CD4-positive, alpha-beta T cell treated with Interleukin-10 for 1 hour (primary cell): Measurements from ENCODE around the gene KCNK5.
A peak's percentile ranks its signal among the peaks of the same experiment; 100 is the strongest.

Experiments used
- DNase-seq: peaks from one replicate; pipeline ENCODE4 v3.0.0-alpha.2; 2020

KCNK5 gene

DNA sequence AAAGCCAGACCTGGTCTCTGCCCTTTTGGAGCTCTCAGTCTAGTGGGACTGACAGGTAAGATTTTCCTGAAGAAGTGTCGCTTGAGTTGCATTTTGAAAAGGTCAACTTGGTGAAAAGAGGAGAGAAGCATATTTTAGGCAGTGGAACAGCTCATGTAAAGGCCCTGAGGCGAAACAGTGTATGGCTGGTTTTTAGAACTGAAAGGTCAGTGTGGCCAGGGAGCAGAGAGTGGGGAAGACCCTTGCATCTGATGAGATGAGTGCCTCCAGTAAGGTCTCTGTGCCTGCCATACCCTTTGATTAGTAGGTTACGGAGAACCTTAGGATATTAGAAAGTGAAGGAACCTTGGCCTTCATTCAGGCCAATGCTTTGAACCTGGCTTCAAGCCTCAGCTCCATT is 58.4 kb downstream of the KCNK5 start:
- DNase-seq, result no peak

DNA sequence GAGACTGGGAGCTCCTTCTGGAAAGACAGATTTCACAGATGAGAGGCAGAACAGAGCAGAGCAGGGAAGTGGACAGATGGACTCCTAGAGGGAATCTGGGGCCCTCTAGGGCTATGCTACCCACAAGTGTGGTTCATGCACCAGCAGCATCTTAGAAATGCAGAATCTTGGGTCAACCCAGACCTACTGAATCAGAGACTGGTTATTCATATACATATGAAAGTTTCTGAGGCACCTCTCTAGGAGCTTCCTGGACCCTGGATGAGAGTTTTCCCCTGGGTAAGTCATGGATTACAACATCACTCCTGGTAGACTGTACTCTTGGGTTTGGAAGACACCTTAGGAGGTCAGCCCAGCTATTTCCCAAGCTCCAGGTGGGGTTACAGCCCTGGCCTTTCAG is 58.9 kb downstream of the KCNK5 start:
- DNase-seq, result no peak

DNA sequence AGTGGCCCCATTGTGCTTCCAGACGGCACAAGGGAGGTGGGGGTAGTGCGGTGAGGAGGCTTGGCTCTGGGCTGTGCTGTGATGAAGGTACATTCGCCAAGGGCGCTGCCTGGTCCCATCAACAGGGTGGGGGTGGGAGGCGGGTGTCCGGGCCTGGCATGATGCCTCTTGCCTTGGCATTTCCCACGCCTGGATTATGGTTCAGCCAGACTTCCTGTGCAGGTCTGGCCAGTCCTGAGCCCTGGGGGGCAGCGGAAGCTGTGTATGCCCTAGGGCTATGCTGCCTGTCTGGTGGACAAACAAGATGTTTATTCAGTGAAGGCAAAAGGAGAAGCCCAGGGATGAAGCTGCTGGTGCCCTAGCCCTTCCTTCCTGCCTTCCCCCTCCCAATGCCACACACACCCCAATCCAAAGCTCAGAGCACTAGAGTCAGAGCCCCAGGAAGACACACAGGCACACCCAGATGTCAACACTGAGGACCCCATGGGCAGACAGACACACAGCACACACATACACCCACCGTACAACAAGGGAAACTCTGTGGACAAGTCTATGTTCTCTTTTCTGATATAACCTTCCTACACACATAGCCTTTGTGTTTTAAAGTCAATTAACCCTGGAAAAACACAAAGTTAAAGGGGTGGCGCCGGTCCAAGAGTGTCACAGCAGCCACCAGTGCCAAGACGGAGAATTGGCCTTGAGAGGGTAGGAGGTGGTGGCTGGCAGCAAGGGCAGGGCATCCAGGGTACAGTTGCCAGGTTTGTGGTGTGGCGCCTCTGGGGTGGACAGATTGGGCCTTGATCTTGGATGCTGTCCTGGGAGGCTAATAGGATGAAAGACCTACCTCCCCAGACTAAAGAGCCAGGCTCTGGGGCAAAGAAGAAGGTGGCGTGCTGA is 59.6 kb downstream of the KCNK5 start:
- no peak for DNase-seq

DNA sequence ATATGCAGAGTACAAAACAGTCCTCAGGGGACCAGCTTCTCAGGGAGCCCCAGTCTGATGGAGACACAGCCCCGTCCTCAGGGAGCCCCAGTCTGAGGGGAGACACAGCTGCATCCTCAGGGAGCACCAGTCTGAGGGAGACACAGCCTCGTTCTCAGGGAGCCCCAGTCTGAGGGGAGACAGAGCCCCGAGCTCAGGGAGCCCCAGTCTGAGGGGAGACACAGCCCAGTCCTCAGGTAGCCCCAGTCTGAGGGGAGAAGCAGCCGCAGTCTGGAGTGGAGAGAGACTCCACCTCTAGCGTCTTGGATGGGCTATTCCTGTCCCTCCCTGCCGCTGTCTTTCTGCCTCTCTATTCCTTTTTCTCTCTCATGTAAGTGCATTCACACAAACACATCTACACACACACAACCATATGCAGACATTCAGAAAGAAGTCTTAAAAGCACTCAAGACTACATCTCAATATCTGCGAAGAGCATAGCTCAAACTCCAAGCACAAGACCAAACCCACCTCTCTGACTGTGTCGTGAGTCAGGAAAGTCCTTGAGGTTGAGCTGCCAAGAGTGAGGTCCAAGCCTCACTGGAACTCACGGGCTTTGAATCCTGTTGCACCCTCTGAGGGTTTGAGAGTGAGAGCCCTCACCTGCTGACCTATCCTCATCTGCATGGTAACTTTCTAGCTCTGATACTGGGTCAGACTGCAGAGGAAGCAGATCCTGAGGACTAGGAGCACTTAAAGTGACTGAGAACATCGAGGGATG is 61.2 kb downstream of the KCNK5 start:
- no peak for DNase-seq

DNA sequence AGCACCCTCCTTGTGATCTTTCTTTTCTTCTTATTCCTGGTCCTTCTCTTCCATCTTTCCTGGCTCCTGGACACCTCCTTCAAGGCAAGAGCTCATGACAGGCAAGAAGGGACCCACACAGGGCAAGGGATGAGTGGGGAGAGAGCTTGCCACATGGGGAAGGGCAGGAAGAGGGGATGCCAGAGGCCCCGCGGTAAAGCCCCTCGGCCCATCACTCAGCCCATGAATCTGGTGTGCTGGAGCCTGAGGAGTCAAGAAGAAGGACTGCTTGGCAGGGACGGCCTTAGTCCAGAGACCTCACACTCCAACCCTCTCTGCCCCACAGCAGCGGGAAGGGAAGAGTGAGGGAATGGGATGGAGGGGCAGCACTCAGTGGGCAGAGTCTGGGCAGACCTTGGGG is 62.0 kb downstream of the KCNK5 start:
- DNase-seq, result no peak

DNA sequence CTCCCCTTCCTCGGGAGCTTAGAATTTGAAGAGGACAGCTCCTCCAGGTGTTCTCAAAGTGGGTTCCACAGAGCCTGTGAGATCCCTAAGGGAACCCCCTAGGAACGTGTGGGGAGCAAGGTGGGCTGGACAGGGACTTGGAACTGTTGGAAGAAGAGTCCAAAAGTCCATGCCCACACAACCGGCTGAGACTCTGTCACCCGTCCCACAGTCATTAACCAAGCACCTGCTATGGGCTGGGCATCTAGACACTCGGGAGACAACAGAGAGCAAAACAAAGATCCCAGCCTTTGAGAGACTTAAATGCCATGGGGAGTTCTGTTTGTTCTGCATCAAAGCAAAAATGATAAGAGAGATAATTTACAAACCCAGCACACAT is 62.4 kb downstream of the KCNK5 start:
- no peak for DNase-seq

DNA sequence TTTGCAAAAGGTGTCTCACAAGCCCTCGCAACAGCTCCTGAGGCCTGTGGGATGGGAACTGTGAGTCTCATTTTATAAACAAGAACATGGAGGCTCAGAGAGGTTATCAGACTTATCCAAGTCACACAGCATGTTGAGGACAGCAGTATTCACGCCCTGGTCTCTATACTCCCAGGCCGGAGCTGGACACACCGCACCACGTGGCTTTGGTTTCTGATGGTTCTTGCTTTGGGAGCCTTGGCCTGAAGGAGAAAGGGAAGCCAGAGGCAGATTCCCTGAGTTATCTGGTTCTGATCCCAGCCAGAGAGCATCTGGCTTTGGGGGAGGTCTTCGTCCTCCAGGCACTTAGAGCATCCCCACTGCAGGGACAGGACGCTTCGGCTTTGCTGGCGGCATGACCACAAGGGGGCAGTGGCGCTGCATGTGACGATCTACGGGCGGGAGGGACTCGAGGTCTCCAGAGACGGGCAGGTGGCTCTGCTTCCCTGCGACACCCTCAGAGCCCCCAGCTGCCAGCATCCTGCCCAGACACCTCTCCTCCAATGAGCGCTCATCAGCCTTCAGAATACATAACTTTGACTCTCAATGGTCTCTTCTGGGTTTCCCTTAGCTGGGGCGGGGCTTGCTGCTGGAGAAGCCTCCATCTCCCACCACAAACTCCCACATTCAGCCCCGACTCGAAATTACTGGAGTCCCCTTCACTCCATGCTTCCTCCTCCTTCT is 62.9 kb downstream of the KCNK5 start:
- peak; percentile 79 for DNase-seq

DNA sequence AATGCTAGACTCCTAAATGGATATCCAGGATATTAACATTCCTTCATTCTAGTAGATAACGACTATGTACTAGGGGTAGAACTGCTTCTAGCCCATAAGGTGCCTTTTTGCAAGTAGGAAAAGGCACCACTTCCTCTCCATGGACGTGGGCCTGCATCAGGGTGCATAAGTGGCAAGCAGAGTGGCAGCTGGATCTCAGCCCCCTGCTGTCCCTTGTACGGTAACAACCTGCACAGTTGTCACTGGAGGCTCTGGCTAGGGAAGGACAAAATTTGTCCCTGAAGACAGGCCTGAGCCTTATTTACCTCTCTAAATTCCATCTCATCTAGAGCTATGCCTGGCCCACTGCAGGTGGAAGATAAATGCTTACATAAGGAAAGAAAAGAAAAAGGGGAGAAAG is 71.8 kb downstream of the KCNK5 start:
- DNase-seq, result no peak

DNA sequence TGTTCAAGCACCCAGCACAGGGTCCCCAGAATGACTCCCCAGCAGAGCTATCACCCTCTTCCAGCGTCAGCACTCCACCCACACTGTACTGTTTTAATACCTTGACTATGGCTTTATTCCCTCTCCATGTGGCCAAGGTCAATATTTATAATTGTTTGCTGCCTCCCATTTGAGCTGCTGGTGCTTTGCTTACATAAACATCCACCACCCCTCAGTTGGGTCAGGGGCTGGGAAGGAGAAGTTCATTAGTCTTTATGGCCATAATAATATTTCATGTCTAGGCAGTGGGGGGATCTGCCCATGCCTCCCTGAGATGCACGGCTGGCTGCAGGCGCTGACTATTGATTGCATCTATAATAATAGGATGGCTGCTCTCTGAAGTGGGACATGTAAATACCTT is 72.5 kb downstream of the KCNK5 start:
- no peak for DNase-seq

DNA sequence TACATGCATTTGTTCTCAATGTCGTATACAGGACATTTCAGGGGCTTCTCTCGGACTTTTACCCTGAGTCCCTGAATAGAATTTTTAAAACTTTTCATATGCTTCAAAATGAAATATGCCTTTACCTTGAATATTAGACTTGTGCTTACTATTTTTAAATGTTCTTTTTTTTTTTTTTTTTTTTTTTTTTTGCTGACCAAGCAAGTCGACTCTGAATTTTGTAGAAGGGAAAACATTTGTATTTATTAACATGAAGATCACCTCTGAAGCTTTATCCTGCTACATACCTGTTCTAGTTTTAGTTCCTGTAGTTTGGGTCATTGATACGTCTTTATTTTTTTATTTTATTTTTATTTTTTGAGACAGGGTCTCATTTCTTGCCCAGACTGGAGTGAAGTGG is 74.6 kb downstream of the KCNK5 start:
- DNase-seq, result no peak

DNA sequence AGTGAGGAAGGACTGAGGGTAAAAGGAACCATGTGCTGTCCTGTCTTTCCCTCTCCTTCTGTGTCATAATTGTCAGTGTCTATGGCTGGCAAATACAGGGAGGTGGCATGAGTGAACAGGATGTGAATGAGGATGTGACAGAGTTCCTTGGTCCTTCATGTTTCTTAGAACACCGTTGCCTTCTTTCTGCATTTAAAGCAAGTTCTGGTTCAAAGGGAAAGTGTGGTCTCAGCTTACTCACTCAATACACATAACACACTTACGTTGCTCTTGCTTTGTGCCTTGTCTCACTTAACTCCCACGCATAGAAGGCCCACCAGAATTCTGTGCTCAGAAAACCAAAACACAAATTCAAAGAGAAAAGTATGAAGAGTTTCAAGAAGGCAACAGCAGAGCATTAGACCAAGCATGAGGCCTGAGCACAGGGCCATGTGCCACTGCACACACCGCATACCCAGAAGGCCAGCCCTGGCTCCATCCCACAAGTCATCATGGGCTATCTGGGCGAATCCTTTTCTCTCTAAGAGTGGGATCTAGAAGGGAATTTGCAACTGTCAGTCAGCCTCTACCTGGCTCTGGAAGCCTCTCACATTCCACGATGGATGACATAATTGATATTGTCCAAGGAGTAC is 75.4 kb downstream of the KCNK5 start:
- no peak for DNase-seq

DNA sequence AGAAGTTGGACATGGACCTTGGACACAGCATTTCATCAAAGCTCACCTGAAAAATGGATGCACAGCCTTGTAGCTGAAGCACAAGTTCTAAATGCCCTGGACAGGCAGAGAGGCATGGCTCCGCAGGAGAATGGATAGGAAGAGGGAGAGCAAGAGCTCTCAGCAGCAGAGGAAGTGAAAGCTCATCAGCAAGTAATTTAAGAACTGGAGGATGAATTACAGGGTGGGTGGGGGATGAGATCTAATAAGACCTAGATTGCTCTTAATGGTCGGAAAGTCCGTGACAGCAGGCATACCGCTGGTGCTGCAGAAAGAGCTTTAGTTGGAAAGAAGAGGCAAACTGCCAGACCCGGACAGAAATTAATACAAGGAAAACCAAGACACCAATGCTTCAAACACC is 77.0 kb downstream of the KCNK5 start:
- DNase-seq, result no peak

DNA sequence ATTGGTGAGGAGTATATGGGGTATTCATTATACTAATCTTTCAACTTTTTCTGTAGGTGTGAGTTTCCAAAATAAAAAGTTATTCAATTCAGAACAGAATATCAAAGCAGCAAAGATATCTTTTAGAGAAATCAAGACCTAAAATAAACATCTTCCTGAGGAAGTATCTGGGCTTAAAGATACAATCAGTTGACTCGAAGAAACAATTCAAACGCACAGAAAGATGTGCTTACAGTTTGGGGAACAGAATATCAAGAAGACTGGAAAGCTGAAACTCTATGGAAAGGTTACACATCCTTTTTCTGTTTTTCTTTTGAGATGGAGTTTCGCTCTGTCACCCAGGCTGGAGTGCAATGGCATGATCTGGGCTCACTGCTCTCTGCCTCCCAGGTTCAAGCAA is 78.1 kb downstream of the KCNK5 start:
- no peak for DNase-seq

DNA sequence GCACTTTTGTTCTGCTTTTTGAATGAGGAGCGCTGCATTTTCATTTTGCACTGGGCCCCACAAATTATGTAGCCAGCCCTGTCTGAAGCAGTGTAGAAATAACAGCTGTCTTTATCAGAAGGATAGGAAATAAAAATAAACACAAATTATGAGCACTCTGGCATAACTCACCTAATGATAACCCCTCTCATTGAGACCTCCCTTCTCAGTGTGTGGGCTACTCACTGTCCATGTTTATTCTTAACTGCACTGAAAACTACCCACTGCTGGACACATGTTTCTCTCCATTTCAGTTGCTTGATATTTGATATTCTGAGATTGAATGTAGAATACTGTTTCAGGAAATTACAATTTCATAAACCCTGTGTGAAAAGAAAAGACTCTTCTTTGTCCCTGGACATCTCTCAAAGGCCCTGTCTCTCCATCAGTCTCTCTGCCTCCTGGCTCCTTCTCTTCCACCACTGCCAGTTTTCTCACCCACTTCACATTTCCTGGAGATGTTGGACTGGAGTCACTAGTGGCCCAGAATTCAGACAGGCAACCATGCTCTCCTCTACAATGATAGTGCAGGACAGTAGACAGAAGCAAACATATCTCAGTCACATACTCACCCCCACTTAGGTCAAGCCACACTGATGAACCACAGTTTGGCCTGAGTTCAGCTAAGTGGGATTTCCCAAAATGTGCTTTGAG is 84.6 kb downstream of the KCNK5 start:
- no peak for DNase-seq

DNA sequence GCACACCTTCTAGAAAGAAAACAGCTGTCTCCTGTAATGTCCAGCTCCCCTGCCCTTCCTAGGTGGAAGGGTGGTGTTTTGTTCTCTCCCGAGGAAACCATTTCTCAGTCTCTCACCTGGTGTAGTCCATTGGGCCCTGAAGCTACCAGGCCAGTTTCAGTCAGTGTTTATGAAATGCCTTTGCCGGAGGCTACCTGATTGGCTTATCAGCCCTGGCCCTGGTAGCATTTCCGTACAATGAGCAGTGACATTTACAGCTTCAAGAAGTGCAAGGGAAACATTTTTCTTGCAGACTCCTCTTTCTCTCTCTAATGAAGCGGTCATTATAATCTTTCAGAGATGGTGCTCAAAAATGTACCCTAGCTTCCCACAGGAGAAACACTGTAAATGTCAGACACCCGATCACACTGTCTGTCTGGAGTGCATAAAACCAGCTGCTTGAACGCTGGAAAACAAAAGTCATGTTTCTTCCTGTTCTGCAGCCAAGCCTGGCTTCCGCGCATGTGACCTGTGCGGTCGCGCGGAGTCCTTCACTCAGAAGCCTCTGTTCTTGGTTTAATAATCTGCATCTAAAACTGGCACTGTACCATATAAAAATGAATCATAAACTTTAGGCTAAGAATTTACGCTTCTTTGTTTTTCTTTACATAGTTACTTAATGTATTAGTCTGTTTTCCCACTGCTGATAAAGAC is 85.9 kb downstream of the KCNK5 start:
- no peak for DNase-seq

DNA sequence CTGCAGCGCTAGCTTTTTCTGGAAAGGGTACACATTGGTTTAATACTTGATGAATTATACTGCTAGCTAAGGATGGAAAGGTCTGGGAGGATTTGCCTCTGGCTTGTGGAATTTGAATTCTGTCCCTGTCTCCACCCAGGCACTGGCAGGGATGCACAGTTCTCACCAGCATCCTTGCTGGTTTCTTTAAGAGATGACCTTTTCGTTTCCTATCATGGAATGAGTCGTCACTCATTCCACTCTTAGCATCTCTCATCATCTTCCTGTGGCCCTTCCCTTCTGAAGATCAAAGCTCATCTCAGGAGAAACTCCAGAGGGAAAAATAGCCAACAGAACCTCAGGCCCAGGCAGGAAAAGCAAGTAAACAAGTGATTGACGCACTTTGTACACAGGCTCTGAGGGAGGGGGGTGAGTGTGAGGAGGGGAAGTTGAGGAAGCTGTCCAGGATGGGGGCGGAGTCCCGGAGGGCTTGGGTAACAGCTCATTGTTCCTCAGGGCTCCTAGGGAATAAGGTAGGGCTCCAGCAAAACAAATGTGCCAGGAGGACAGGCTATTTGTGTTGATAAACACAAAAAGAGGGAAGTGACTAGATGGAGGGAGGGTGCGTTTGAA is 88.6 kb downstream of the KCNK5 start:
- no peak for DNase-seq
